C4-2B (cell line): ENCODE measurements around the gene ITGA5.

Source experiments
- ZFX ChIP-seq: fragments of 450-650 bp; IDR thresholded peaks from 2 replicates; pipeline ENCODE4 v1.6.1; 2017
- TF ChIP-seq, protein P1 (sequence below): fragments of 450-650 bp; conservative IDR thresholded peaks from 2 replicates; pipeline ENCODE4 v1.5.1; 2017; ENCODE audit warnings: mild to moderate bottlenecking

DNA sequence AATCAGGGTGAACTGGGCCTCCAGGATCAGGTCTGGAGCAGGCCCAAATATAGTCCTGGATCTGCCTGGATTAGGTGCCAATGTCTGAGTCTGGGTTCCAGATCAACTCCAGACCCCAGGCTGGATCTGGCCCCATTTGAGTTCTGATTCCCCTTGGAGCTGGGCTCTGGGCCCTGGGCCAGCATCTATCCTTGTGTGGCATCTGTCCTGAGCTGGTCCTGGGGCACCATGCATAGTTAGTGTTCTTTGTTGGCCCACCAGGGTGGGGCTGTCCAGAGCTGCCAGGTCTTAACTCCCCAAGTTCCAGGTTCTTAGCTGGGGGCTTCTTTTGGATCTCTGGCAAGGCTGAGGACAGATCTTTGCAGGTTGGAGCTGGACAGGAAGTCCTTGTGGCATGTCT lies 23.5 kb downstream of the ITGA5 start:
- TF ChIP-seq, protein P1, sequence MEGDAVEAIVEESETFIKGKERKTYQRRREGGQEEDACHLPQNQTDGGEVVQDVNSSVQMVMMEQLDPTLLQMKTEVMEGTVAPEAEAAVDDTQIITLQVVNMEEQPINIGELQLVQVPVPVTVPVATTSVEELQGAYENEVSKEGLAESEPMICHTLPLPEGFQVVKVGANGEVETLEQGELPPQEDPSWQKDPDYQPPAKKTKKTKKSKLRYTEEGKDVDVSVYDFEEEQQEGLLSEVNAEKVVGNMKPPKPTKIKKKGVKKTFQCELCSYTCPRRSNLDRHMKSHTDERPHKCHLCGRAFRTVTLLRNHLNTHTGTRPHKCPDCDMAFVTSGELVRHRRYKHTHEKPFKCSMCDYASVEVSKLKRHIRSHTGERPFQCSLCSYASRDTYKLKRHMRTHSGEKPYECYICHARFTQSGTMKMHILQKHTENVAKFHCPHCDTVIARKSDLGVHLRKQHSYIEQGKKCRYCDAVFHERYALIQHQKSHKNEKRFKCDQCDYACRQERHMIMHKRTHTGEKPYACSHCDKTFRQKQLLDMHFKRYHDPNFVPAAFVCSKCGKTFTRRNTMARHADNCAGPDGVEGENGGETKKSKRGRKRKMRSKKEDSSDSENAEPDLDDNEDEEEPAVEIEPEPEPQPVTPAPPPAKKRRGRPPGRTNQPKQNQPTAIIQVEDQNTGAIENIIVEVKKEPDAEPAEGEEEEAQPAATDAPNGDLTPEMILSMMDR = no peak
- no peak for TF ChIP-seq ZFX
